AG08396 (cell line): ENCODE results near the gene COMMD1.
"Not testable (repeated sequence)": the region's sequence is repeated elsewhere in the genome, so short reads cannot be mapped to it uniquely, and the experiment has no call there.

Experiments used
- DNase-seq: peaks from one replicate; pipeline ENCODE4 v3.0.0; 2012; ENCODE audit warnings: low spot score, mixed read lengths

COMMD1 gene

DNA sequence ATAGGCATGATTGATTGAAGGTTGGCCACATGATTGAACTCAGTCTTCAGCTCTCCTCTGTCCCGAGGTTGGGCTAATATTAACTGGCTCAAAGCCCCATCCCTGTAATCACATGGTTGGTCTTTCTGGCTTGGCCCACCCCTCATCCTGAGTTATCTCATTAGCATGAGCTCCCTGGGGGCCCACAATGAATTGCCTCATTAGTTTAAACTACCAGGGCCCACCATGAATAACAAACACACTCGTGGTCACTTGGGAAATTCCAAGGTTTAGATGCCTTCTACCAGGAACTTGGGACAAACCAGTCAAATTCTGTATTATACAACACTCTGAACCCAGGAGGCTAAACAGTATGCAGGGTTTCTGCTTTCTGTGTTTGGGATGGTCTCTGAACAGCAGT, 168.8 kb downstream of the COMMD1 start:
- DNase-seq, result no peak

DNA sequence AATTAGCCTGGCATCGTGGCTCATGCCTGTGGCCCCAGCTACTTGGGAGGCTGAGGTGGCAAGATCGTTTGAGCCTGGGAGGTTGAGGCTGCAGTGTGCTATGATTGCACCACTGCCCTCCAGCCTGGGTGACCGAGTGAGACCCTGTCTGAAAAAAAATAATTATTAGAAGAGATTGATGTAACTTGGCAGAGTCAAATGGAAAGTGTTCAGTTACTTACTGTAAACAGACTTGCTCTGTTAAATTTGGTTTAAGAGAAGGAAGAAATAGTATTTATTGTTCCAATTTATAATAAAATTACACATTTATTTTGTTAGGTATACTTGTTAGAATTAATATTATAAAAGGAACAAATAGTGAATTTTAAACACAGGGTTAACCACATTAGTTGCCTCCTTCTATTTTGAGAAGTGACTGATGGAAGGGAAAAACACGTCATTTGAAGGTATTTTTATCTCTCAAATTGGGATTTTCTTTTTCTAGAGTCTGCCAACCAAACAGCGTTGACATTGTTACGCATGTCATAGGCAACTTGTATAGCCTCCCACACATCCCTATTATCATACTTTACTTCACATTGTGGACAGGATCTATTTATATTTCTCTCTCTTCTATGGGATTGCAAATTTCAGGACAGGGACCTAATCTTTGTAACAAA, 171.6 kb downstream of the COMMD1 start:
- DNase-seq, result no peak

DNA sequence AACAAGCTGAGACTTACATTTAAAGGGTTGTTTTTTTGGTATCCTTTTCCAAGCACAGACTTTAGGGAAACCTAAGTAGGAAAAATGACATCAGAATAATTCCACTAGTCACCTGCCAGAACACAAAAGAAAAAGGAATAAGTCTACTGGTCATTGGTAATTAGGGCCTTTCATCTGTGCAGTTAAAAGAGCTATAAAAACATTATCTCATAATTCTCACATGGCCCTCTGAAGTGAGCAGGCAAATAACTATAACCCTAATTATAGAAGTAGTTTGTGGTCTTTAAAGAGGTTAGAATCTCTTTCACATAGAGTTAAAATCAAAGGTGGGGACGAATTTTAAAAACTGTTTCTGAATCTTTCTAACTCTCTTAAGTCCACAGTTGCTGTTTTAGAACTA, 179.3 kb downstream of the COMMD1 start:
- DNase-seq, result no peak

DNA sequence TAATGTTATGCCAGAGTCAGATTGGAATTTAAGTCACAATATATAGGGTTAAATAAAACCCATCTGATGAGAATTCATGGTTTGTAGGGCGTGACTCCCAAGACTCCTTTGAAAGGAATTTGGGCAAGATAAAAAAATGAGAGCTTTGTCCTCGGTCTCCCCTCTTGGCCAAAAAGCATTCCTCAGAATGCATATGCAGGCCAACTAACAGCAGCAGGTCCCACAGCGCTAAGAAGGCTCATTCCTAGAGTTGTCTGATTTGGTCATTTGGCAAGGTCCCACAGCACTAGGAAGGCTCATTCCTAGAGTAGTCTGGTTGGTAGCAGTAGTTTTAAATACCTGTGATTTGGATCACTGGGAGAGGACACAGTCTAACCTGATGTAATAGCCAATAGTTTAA, 184.2 kb downstream of the COMMD1 start:
- DNase-seq, result no peak

DNA sequence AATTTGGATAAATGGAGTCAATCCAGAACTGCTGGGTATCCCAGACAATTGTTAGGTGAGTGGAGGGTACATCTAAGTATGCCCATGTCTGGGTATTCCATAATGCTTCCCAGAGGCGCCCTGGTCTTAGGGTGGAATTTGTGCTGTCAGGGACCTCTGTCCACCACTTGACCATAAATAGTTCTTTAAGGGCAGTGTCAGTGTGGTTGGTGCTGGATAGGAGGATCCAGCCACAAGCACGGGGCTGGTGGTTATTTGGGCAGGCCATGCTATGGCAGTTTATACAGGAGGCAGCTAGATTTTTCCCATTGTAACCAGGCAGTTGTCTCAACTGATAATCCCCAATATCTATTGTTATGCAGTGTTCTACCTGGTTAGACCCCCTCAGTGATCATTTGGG, 186.0 kb downstream of the COMMD1 start:
- DNase-seq, result no peak

DNA sequence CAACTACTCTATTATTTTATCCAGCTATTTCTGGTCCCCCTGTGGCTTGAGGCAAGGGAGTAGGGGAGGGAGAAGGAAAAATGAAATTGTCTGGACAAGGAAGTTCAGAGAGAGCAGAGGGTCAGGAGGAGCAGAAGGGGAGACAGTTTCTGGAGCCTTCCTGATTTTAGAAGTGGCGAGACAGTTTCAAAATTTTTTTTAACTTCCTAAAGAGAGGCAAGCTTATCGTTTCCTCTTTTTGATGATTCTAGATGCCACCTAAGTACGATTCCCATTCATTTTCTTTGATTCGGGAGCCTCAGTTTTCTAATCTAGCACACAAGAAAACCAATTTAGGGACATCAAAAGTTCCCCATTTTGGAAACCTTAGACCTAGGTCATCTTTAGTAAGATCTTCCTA, 193.6 kb downstream of the COMMD1 start:
- no peak for DNase-seq

DNA sequence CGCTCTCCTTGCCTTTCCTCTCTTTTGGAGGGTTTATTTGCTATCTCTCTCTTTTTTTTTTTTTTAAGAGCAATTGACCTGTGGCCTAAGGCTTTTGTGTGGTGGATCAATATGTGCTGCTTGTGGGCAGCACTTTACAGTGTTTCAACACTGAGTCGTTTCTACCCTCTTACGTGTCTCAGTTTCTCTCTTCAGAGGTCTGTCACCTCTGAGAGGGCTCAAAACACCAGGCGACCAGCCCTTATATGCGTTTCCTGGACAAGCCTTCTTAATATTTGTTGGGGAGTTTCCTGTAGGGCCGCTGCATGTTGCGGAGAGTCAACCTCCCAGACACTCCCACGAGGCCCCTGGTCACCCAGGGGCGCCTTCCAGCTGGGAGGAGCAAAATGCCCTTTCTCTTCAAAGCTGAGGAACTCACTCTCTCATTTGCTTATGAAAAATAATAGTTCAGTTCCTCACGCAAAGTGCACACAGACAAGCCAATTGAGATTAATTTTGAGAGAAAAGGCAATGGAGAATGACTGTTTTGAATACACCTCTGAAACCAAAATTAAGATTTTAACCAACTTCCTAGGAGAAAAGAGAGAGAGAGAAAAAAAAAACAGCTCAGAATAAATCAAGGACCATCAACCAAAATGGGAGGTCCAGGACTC, 194.2 kb downstream of the COMMD1 start:
- DNase-seq, result no peak

DNA sequence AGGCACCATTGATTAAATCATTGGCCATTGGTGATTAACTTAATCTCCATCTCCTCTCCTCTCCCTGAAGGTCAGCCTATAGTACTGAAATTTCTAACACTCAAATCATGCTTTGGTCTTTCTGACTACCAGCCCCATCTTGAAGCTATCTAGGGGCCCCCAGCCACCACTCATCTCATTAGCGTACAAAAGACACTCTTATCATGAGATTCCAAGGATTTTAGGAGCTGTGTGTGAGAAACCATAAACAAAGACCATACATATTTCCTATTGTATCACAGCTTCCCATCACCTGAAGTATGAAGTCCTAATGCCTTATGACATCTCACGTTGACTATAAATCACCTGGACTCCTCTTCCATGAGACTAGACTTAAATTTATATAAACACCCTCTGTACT, 196.4 kb downstream of the COMMD1 start:
- no peak for DNase-seq

DNA sequence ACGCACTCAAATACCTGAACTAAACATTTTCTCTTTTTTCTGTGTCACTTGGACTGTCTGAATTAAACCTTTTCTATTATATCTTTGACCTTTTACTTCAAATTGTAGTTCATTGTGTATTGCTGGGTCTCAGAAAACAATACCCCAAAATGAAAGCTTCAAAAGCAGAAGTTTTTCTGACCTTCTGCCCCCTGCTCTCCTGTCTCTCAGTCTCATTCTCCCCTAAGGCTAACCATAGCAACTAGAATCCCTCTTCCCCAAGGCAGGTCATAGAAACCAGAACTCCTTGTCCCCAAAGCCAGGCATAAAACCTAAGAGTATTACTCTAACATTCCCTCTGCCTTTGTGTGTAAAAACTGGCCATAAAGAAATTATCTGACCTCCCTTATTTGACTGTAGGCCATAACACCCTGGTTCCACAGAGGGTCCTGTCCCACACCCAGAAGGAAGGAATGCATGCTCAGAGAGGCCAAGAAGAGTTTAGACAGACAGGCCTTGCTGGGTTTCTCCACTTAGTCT, 197.0 kb downstream of the COMMD1 start:
- DNase-seq, result no peak

DNA sequence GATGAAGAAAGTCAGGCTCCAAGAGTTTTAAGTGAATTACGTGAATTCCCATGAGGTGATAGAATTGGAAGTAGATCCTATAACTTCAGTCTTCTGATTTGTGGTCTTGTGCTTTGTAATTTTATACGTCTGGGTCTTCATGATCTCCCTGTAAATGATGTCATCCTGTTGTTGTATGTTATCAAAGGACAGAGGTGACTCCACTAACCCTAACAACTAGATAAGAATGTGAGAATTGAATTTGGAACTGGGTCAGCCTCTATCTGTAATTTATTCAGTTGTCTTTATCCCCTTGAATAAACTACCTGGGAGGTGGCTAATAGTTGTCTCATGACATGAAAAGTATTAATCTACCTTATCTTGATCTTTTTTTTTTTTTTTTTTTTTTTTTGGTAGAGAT, 204.1 kb downstream of the COMMD1 start:
- DNase-seq, result no peak

DNA sequence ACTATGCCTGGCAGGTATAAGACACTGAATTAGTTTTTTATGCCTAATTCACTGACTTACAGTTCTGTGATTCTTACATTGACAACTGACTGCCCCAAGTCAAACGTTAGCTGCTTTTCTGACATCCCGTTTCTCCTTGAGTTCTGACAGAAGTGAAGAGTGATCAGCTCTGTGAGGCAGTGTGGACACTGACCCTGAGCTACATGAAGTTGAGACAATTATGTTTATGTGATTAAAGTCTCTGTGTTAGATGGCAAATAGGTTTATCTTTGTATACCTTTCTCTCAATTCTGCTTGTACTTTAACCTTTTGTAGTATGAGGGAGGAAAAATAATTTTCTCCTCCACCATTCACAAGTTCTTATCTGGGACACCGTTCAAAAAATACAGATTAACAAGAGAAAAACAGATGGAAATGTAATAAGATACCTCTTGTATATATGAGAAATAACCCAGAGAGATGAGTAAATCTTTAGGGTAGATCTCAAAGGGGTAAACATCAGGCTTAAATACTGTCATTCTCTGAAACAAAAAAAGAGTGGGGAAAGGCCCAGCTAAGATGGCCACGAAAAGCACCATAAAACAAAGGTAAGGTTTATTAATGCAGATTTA, 205.0 kb downstream of the COMMD1 start:
- DNase-seq, result no peak

DNA sequence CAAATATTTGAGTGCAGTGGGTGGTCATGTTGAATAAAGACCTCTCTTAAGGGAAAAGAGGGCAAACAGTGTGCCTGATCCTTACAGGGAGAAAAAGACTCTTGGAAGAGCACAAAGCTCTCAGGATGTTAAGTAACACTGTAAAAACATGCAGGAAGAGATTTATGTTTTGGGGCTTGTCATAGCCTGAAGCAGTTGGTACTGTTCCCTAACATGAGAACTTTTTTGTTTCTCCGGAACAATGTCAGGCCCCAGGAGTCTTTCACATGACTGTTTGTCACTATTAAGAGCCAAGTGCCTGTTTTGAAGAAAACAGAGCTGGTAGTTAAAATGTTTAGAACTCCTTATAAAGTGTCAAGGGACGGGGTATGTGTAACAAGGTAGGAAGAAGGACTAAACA, 206.7 kb downstream of the COMMD1 start:
- DNase-seq, result no peak

DNA sequence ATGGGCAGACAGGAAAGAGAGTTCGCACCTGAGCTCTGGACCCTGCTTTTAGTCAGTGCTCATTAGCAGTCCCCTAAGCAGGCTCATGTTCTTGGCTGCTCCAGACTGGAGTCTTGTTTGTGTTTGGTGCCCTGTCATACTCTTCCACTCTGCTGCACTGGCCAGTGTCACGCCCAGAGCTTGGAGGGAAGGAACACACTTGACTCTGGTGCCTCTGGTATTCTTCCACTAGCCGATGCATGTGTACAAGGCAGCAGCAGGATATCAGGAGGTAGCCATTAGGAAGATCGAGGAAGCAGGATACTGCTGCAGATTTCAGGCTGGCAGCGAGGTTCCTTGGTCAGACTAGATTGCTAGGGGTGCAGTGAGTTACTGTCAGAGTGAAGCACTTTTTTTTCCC, 209.1 kb downstream of the COMMD1 start:
- DNase-seq, result no peak

DNA sequence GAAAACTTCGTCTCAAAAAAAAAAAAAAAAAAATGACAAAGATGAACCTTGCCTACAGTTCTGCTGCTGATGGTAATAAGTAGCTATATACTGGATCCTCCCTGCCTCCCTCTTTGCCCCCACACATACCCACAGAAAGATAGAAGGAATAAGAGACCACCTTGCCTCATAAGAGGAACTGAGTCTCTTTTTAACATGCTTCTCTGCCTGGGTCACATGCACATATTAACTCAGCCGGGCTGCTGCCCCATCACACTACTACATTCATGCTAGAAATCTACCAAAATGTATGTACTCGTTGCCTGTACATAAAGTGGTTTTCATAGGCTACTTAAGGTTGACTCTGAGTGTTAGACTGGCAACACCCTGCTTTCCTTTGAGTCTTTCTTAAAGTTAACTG, 211.5 kb downstream of the COMMD1 start:
- no peak for DNase-seq

DNA sequence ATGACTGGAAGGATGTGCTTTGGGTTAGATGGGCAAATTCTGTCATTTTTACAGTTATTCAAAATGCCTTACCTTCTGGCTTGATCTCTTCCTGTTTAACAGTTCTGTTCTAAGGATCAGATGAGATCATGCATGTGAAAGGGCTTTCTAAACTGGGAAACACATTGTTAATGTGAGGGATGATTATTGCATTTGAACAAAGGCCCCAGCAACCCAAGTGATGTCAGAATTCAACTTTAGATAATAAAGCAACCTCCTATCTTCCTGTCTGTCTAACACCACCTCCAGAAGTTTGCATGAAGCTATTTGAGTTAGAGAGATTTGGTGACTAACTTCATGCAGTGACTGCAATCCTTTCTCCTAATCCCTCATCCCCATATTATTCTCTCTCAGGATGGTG, 212.7 kb downstream of the COMMD1 start:
- no peak for DNase-seq

DNA sequence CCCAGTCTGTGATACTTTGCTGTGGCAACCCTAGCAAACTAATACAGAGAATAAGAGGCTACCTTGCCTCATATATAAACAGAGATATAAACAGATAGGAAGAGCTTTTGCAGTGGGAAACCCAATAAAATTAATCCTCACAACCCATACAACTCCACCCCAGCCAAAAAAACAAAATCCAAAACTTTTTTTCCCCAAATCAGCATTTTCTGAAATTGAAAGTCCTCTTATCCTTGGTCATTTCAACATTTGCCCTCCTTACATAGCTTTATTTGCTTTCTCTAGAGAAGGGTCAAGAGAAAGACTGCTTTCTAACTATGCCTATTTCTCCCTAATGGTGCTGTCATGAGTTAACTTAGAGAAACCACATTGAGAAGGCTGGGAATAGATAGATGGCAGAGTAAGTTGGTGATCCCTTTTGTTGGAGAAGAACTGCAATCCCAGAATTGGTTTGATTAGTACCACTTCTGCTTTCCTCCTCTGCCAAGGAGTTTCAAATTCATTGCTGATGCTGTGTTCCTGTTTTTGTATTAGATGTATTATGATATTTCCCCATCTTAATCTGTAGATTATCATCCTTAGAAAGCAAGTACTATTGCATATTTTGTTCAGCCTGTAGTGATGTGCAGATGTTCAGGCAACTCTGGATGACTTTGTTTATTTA, 214.0 kb downstream of the COMMD1 start:
- DNase-seq, result no peak

DNA sequence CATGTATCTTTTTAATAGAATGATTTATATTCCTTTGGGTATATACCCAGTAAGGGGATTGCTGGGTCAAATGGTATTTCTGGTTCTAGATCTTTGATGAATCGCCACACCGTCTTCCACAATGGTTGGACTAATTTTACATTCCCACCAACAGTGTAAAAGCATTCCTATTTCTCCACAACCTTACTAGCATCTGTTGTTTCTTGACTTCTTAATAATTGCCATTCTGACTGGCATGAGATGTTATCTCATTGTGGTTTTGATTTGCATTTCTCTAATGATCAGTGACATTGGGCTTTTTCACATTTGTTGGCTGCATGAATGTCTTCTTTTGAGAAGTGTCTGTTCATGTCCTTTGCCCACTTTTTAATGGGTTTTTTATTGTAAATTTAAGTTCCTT, 220.8 kb downstream of the COMMD1 start:
- not testable (repeated sequence) for DNase-seq

DNA sequence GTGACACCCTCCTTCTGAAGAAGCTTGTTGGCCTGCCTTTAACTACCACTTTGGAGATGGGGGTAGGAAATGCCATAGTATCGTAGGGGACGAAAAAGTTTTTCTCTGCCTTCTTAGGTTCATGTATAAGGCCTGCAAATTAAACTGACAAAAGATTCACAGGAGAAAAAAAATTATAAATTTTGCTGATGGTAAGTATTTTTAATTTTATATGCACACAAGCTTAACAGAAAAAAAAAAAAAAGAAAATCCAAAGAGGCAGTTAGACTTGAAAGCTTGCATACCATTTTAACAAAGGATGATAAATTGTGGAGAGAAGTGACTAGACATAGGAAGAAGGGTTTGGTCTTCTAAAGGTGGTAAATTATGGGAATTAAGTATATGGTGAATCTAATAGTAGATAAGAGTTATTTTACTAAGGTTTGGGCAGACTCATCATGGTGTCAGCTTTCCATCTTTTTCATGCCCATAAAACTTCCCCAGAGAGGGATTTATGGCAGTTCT, 227.9 kb downstream of the COMMD1 start:
- no peak for DNase-seq

DNA sequence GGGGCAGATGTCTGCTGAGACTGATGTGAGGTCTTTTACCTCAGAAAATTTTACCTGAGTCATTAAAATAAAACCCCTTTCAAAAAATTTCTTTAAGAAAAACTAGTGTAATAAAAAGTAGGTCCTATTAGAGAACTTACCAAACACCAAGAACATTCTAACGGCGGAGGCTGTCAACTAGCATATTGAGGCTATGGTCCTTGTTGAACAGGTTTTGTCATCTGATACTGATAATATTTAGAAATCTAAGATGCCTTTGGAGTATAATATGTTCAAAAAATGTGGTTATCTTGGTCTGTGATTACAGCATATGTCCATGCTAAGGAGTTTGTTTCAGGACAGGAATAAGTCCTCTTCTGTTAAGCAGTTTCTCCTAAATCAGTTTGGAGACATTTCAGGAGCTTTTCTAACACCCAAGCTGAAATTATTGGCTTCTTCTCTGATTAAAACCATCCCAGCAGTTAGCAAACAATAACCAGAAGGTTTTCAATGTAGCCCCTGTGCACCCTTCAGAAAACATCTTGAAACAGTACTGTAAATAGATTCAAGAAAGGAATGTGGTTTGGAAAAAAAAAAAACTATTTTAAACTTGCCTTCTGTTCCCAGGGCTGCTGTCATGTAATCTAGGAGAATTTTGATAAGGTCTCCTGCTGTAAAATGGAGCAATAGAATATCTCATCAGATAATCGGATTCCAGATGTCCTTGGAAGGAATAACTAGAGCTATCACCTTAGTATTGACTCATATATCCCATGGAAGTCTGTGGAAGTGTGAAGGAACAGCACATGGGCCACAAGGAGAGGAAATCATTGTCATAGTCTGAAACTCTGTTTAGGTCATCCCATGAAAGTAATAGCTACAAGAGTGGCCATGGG, 231.7 kb downstream of the COMMD1 start:
- DNase-seq, result no peak

DNA sequence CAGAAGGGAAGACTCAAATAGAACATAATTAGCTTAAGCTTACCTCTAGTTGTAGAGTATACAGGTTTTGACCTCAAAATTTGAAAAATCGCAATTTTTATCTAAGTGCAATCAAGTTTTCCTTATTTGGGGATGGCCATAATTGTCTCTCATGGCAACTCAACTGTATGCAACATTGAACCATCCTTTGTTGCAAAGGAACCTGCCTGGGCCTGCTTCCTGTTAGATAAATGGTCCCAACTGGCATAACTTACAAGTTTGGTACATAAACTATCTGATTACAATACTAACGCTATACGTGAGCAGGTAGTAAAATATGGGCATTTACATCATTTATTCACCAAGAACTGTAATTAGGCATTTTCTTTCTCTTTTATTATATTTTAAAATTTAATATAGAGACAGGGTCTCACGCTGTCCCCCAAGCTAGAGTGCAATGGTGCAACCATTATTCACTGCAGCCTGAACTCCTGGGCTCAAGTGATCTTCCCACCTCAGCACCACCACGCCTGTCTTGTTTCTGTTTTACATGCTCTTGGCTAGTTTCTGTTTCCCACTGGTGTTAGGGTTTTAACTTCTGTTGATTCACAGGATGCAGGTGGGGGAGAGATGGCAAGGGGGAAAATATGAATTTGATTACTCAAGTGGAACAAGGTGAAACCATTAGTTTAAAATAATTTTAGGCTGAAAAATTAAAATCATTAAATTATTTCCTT, 235.1 kb downstream of the COMMD1 start:
- no peak for DNase-seq

DNA sequence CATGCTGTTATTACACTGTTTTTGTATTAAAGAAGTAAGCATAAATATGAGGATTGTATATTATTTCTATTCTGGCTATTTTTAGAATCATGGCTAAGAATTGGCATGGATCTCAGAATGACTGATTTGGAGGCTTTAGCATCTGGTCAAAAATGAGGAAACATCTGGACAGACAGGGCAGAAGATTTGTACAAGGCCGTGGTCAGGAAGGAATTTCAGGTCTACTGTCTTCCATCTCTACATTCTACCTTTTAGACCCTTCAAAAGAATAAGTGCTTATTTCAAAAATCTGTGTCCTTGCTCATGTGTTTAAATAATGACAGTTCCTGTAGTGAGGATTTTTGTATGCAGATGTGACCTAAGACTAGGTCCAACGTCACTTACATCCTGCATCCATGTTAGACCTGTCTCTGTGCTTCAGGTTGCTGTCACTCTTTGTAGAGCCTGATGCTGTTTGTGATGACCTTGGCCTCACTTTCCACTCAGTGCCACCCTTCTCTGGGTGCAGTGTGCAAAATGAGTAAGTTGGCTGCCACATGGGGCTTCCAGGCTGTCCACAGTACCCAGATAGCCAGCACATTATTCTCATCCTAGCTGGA, 235.8 kb downstream of the COMMD1 start:
- no peak for DNase-seq
